NCI-H446 (cell line): ENCODE measurements around the gene ADAM22.

ENCODE experiments used
- DNase-seq, 2 experiments: peaks; one replicate each; lab custom pipeline; 2025; lab: John Stamatoyannopoulos, UW

ADAM22 gene

DNA sequence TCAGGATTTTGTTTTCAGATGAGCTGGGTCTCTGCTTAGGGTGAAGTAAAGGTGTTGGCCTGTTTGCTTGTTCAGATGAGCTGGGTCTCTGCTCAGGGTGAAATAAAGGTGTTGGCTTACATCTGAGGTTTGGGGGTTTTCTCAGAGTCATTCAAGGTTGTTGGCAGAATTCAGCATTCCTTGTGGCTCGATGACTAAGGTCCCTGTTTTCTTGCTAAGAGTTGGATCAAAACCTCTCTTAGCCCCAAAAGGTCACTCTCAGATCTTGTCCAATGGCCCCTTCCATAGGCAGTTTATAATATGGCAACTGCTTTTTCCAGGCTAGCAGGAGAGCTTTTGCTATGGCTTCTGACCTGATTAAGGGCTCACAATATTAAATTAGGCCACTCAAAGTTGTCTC lies 106.6 kb downstream of the ADAM22 start:
- no peak for DNase-seq

DNA sequence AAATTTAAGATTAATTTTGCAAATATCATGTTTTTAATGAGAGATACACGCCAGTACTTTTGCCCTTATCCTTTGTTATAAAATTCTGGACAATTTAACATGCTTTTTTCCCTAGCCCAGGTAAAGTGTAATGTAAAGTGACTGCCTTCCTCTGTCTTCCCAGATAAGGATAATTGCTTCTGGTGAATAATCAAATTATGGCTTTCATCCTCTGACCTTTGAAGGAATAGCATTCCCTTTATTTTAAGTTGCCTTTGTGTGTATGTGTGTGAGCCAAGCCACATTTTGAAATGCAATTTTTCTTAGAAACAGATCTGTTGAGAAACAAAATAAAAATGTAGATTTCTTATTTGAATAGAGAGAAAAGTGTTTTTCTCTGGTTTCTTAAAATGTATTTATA lies 107.5 kb downstream of the ADAM22 start:
- DNase-seq: no peak

DNA sequence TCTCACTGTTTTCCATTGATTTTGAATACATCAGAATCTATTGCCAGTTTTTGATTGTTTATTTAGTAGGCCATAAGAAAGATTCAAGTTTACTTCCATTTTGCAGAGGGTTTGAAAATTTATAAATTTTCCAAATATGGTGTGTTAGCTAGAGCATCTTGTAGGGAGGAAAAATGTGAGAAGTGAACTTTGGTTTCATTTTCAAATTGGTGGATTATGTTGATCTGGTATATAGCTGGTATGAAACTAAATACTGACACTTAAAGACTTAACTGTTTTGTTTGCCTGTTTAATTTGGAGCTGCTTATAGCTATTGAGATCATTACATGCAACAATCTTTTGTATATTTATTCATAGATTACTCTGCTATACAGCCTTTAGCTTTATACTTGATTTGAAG lies 108.1 kb downstream of the ADAM22 start:
- no peak for DNase-seq

DNA sequence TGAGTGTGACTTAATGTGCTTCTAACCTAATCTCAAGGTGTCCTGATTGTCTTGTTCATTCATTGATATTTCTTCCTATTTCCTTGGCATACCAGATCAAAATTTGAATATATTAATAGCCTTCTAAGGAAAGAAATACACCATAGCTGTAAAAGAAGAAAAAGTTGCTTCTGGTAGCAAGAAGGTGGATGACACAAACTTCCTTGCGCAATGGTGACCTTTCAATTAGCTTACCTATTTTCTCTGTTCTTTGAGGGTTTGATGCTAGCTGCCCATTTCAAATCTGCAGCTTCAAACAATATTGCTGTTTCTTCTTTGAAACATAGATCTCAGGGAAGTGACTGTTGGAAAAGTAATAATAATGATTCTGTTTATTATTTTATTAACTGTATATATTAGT lies 108.8 kb downstream of the ADAM22 start:
- no peak for DNase-seq

DNA sequence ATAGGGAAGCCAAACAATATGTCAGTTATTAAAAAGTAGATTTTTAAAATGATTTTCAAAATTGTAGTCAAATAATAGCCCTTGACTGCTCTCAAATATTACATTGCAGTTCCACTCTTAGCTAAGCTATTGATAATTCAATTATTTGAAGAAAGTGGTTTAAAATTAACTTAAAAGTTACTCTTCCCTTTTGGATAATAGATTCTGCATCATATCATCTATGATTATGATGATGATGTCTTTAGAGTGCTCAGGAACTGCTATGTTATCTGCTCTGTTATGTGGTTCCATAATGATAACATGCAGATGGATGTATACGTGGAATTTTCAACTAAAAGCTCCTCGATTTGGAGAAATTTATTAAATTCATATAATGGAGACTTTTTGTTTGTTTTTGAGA lies 110.0 kb downstream of the ADAM22 start:
- DNase-seq: no peak

DNA sequence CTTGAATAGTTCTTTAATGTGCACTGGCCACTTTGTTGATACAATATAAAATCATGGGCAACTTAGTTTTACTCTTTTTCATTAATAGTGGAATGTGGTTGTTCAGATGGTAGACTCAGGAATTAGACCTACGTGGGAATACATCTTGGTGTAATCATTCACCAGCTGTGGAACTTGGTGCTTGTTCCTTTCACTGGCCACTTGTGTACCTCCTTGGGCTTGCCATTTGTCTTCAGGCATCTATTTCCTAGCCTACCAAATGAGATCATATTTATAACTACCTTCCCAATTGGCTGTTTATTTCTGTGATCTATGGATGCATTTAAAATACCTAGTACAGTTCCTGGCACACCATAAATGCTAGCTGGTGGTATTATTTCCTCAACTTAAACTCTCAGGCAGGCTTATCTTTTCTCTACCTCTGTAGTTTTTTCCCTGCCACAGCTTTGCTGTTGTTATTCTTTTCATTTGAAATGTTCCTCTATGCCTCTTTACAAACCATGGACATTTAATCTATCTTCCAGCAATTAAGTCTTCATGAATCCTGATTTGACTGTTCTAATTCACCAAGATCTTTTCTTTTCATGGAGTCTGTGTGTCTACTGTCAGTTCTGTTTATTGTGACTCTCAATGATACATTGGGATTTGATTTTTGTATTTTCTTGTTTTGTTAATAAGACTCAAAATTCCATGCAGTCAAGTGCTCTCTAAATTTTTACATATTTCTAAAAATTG lies 113.0 kb downstream of the ADAM22 start:
- no peak for DNase-seq

DNA sequence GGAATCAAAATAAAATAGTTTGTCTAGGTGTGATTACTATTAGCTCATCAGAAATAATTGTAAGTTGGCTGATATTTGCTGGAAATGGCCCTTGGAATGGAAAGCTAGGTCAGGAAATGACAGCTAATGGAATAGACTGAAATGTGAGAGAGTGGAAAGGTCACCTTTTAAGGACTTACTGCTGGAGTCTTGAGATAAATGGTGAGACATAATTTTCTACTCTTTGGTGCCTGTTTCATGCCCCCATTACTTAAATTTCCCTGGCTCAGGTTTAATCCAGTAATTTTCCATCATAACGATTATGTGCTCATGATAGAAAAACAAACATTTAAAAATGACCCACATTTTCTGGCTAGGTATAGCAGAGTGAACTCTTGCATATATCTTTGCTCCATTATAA lies 123.6 kb downstream of the ADAM22 start:
- DNase-seq: no peak

DNA sequence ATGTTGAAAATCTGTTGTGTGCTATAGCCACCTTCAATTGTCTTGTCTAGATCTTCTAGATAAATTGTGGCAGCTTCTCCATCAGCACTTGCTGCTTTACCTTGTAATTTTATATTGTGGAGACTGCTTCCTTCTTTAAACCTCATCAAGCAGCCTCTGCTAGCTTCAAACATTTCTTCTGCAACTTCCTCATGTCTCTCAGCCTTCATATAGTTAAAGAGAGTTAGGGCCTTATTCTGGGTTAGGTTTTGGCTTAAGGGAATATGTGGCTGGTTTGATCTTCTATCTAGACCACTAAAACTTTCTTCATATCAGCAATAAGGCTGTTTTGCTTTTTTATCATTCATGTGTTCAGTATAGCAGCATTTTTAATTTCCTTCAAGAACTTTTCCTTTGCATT lies 128.2 kb downstream of the ADAM22 start:
- DNase-seq: no peak

DNA sequence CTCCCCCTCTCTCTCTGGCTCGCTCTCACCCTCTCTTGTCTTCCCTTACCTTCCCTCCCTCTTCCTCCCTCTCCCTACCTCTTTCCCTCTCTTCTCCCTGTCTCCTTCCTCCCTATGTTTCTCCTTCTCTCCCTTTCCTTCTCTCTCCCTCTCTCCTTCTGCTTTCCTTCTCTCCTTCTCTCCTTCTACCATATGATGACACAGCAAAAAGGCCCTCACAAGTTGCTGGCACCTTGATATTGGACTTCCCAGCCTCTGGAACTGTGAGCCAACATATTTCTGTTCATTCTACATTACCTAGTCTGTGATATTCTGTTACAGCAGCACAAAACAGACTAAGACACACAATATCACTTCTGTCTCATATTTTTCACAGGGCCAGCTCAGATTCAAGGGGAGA lies 135.0 kb downstream of the ADAM22 start:
- DNase-seq: no peak

DNA sequence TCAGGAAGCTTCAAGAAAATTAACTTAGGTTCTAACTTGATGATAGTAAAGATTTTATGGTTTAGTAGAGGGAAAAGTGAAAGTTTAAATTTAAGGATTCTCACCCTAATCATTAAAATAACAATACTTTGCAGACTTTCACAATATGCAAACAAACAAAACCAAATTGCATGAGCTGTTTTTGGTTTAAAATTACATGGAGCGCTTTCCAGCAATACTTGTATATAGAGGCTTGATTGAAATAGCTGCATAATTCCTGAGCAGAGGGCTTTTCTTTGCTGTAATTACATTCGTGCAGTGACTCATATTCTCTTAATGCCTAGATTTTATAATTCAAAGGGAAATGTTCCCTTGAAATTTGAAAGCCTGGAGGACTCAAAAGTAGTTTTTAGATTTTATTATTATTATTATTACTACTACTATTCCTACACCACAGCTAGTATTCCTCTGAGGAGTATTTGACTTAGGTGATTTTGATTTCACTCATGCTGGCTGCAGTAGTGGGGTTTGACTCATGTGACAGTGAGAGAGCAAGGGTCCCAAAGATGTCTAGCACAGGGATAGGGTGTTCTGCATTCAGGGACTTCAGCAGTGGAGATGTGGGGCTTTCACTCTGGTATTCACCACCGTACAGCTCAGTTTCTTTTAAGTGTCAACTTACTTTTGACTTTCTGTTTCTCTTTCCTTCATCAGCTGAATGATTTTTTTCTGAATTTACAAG lies 138.1 kb downstream of the ADAM22 start:
- DNase-seq: no peak

DNA sequence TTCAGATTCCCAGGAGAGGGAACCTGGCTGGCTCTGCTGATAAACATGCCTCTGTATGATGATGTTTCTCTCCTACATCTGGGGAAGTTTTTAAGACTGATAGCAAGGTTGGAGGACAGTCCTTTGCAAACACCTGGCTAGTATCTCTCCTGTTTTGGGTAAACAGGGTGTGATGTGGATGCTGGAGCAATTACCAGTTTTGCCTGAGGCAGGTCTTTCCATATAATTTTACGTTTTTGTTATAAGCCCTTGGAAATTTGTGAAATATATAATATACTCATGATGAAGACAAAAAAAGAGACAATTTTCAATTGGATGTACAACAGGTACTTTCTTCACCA lies 138.6 kb downstream of the ADAM22 start:
- no peak for DNase-seq

DNA sequence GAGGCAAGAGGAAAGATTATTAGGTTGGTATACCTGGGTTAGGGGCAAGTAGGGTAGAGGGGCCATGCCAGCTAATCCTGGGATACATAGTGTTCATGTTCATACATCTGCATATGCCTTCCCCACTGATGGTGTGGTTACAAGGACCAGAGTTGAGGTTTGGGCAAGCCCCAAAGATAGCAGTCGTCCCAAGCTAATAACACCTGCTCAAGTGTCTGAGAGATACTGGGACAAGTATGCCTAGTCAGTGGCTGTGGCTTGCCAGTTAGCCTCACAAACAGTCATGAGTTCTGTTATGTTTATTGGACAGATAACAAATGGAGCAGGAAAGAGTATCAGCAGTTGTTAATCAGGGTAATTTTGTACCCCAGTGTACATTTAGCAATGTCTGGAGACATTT lies 139.6 kb downstream of the ADAM22 start:
- DNase-seq: no peak

DNA sequence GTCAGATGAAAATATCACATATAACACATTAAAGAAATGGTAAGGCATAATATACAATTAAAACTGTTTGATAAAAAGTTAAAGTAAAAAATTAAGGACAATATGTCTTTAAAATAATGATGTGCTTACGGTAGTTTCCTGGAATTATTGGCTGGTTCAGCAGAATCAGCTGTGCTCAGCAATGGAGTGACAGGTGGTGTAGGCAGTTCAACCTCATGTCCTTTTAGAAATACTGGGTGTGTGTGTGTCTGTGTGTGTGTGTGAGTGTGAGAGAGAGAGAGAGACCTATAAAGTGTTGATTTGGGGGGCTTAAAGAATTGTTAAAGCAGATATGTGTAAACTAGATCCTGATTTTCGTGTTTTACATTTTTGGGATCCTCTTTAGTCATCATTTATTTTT lies 141.2 kb downstream of the ADAM22 start:
- DNase-seq: peak in 1 of 2 experiments; percentile 35

DNA sequence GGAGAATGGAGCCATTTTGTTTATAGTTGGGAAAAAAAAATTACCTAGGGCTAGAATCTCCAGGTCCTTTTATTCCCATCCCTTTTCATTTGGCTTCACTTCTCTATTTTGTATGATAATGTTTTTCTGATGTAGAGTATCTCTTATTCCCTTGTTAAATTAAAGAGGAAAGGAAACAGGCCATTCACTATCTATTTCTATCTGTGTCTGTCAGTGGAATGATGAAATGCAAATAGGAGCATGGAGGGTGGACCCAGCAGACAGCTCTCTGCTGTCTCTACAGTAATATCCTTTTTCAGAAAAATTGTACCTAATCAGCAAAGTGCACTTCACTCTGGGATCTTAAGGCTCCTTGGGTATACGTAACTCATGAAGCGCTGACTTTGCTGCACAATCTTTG lies 149.8 kb downstream of the ADAM22 start:
- no peak for DNase-seq

DNA sequence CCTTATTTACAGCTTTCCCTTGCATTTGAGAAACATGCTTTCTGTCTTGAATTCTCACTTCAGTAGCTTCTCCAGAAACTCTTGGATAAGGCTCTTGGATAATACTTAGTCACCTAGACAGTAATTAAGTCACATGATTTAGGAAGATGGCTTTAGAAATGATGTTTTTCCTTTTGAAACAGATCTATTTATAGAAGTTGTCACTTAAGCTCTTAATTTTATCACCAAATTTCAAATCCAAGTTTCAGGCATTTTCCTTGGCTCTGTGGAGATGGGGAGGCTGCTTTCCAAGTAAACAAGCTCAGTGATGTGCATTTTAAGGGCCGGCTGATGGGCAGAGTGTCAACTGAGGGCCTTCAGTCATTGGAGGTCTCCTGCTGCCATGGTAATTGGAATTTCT lies 155.5 kb downstream of the ADAM22 start:
- DNase-seq: peak; percentile 27 to 68

DNA sequence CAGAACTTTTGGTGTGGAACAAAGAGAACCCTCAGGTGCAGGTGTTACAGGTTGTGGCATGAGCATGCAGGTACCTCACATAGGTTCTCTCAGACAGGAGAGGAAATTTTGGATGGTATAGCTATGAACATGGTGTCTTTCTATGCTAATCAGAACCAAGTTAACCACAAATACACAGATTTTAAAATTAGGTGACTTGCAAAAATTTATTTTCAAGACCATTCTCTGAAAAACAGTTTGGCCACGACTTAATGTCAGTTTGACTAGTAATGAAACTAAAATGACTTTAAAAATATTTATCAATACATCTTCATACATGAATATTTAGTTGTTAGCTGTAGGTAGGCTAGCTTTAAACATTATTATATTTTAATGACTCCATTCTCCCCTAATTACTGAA lies 156.2 kb downstream of the ADAM22 start:
- no peak for DNase-seq

DNA sequence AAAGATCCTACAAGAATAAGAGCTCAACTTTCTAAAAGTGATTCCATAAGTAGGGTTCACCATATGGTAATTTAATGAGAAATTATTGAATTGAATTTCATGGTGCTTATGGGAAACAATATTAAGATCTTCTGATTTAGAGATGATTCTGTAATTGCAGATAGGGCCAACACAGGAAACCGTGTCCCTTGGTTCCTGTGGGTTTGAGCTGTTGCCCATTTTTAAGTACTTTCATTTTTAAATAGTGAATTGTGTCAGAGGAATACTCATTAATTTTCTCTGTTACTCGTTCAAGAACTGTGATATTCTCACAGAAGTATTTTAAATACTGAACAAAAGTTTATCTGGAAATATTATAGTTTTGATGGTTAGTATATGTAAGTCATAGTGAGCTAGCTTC lies 156.6 kb downstream of the ADAM22 start:
- no peak for DNase-seq

DNA sequence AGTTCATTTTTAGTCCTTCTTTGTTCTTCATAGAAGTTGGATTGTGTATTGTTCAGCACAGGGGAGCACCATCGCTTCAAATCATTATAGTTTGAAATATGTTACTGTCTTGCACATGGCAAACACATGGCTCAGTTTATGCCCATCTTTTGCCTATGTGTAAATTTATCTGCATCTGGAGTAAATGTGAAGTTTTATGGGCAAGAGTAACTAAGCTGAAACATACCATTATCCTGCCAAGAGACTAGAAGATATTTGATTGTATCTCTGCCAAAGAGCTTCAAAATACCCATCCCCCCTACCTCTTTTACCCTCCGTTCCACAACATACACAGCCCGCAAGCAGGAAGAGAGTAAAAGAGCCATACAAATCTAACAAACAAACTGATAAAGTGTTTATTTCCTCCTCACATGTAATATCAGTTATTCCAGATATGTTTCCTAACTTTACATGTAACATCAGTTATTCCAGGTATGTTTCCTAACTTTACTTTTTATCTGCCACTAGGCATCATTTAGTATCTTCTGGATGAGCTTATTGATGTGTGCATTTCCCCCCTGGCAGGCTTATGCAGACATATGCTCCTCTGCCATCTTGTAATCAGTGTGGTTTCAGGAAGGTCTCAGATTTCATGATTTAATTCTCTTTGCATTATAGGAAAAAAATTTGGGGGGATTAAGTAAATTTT lies 158.1 kb downstream of the ADAM22 start:
- DNase-seq: peak; percentile 84 to 86

DNA sequence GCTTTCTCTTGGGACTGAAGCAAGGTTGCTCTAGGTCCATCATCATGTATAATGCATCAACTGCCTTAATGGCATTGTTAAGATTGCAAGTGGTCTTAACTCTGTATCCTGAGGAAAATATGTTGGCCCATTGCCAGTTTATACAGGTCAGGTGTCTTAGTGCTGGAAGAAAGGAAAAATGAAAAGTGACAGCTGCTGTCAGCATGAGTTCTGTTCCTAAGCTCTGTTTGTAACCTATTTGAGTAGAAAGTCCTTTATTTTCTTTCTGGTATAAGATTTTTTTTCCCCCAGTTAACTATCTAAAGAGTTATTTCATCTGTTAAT lies 158.6 kb downstream of the ADAM22 start:
- peak; percentile 81 to 84 for DNase-seq

DNA sequence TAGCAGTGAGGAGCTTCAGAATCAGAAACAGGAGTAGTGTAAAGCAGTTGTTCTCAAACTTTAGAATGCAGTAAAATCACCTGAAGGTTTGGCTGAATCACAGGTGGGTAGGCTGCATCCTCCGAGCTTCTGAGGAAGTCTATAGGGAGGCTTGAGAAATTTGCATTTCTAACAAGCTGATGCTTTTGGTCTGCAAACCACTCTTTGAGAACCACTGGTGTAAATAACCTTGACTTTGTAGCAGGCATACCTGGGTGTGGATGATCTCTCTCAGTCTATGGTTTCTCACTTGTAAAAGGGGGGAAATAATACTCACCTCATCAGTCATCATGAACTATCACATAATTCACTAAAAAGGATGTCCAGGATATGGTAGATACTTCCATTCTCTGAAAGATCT lies 167.7 kb downstream of the ADAM22 start:
- DNase-seq: no peak

DNA sequence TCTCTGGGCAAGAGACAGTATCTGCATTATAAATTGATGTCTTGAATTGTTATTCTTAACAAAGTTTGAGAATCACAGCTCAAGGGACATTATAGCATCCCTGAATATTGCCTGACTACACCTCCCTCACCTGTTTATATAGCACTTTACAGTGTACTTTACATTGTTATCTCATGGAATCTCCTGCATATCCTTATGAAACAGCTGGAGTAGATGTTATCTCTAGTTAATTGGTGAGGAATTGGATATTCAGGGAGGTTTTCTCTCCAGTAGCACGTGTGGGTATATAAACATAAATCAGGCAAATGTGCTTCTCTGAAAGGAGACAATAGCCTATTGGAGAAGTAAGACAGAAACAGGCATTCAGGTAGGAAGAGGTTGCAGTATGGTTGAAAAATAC lies 168.6 kb downstream of the ADAM22 start:
- DNase-seq: no peak

DNA sequence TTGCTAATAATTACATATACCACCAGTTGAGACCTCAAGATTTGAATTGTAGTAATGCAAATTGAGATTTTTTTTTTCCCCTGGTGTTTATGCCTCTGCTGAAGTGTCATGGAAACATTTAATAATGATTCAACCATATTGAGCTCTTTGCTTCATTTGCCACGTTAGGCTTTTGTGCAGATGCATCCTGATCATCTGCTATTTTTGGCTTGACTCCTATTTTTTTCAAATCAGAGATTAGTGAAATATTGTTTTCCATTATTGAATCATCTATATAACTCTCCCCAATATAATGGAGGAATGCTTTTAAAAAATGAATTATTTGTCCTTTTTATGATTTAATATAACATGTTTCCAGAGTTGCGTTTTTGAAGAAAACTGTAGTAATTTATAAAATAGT lies 170.7 kb downstream of the ADAM22 start:
- DNase-seq: peak; percentile 50 to 75

DNA sequence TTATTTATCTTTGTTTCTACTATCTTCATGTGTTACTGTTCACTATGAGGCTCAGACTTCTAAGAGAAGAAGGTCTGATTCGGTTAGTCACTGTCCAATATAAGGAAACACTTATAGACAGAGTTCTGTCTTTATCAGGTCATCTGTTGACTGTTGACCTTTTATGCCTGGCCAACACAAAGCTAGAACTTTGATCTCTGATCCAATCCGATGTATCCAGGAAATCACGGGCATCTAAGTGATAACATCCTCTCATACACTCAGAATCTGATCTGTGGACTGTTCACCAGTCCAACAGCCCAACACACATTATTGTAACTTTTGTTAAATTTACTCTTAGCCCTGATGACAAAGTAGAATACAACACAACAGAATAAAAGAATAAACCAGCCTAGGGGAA lies 171.2 kb downstream of the ADAM22 start:
- DNase-seq: no peak

DNA sequence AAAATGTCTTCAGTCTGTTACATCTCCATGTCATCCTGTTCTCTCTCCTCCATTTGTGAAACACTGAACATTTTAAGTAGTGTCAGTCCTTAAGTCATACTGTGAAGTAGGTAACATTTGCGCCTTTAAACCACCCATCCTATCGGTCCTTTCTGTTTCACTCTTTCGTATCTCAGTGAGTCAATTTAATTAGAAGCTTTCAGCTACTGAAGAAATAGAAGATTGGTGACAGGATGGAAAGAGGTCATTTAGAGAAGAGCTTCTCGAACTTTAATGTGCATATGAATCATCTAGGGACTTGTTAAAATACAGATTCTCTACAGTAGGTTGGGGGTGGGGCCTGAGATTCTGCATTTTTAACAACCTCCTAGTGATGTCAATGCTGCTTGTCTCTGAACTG lies 172.4 kb downstream of the ADAM22 start:
- DNase-seq: no peak
